Psoas muscle (tissue), 8 donors: ENCODE data around the gene SLC9A7. TPM values are rescaled to one million over a fixed set of nuclear protein-coding genes. Genes with fewer than 3 reads are reported as not detected.

Experiments used
- ATAC-seq, 4 donors: fragments of 200-7000 bp; cut with Tn5 transposase; one replicate each; pipeline ENCODE4 v1.9.1; 2020; ENCODE audit warnings: moderate library complexity in 3 of 4, mild to moderate bottlenecking in 2 of 4
- DNase-seq, 2 donors: peaks; one replicate each; pipeline ENCODE4 v3.0.0-alpha.2; 2020
- H3K27ac ChIP-seq: fragments of 200-600 bp; one replicate; pipeline ENCODE4 v1.8.0; 2022
- H3K27me3 ChIP-seq, 3 donors: fragments of 200-600 bp in 1 of 3; one replicate each; pipeline versions ENCODE4 v1.6.1 to v1.8.0; 2013 to 2022; ENCODE audit warnings: low read length in 2 of 3, mild to moderate bottlenecking in 2 of 3, moderate library complexity in 1 of 3; ENCODE audit not compliant: insufficient read depth in 3 of 3
- H3K36me3 ChIP-seq, 2 donors: fragments of 200-600 bp in 1 of 2; one replicate each; pipeline versions ENCODE4 v1.6.1 to v1.8.0; 2013 to 2022; ENCODE audit warnings: low read depth in 1 of 2, mild to moderate bottlenecking in 1 of 2, moderate library complexity in 1 of 2; ENCODE audit not compliant: insufficient read depth in 1 of 2
- H3K4me1 ChIP-seq: fragments of 200-600 bp; one replicate; pipeline ENCODE4 v1.8.0; 2022
- H3K4me3 ChIP-seq: fragments of 200-600 bp; one replicate; pipeline ENCODE4 v1.8.0; 2022; ENCODE audit warnings: mild to moderate bottlenecking
- H3K9me3 ChIP-seq: fragments of 200-600 bp; one replicate; pipeline ENCODE4 v1.8.0; 2022
- CTCF ChIP-seq: fragments of 200-600 bp; IDR thresholded peaks from one replicate; pipeline ENCODE4 v1.8.0; 2022; ENCODE audit warnings: antibody characterized with exemption
- WGBS, 3 donors: extraction: QIAGEN DNeasy Blood & Tissue Kit; methylation state at CpG; one replicate each; pipeline versions ENCODE4 v1.1.6 to v1.1.7; 2013; 5-methylcytosine and 5-hydroxymethylcytosine counted together
- intact Hi-C, 2 donors: fragments of 100-400 bp; cut with DNase I; formaldehyde crosslinking; loops; one replicate each; pipeline versions ENCODE4 v1.11.0 to v1.14.2; 2022
- polyA plus RNA-seq, 3 donors: library from polyadenylated mRNA; stranded (reverse); fragments of 200-250 nt; gene quantifications; one replicate each; pipeline ENCODE4 v1.2.3, GENCODE V29; 2013
- total RNA-seq, 4 donors: library from RNA; stranded (reverse); fragmentation: NEBNext Ultra II Directional in 2 of 4; extraction: Animal tissue kit (Norgen Biotek cat#: 25700) in 2 of 4; gene quantifications; one replicate each; pipeline versions ENCODE4 v1.2.1 to v1.2.4, GENCODE V29; 2021 to 2023
- donor health status: healthy with polysubstance abuse.
- donor health status: DM: no; HTN: no; CAD: no; lungs with moderate emphysema.
- donor health status: Bipolar disorder and iron deficiency.
- donor health status: healthy.
- donor health status: DM: yes; HTN: yes; CAD: no.
- donor health status: DM: no; HTN: no; CAD: no.
- donor health status: DM: no; HTN: no; CAD: no.
- donor health status: DM: yes; HTN: yes; CAD: no.

Gene SLC9A7
- total and polyA plus RNA-seq, 7 donors = 1.5 to 14.0 (median 8.2) TPM

GRCh38 chrX:46577221-46578005, 181.5 kb downstream of the SLC9A7 start:
- H3K9me3 ChIP-seq = no peaks in the 10 kb centered on the region
- intact Hi-C loops = loop anchor here in 1 of 2 donors (10.0 kb wide), 1 partner anchor 217 kb away; no protein-coding TSS in a partner anchor
- no peaks in the 10 kb centered on the region for H3K36me3 ChIP-seq
- H3K27me3 ChIP-seq = peaks cover 0 to 42% (median 0%) of the 10 kb centered on the region in 3 donors
- no peak for ATAC-seq
- DNase-seq = no peak
- H3K27ac ChIP-seq = no peak overlapping the region
- TF ChIP-seq CTCF = no peak
- WGBS, 3 donors = 49 to 59% (median 54%) methylated on average over 7 of the region's 7 CpGs
- H3K4me3 ChIP-seq = peak overlapping the region; percentile 66
- H3K4me1 ChIP-seq = no peaks in the 10 kb centered on the region

GRCh38 chrX:46576458-46576857, 182.5 kb downstream of the SLC9A7 start:
- WGBS, 3 donors = 36 to 42% (median 37%) methylated on average over 3 of the region's 3 CpGs
- no peaks in the 10 kb centered on the region for H3K36me3 ChIP-seq
- intact Hi-C loops = loop anchor here in 1 of 2 donors (10.0 kb wide), 1 partner anchor 218 kb away; no protein-coding TSS in a partner anchor
- no peaks in the 10 kb centered on the region for H3K4me1 ChIP-seq
- ATAC-seq = no peak
- no peak overlapping the region for H3K27ac ChIP-seq
- TF ChIP-seq CTCF = no peak
- peaks cover 0 to 51% (median 0%) of the 10 kb centered on the region in 3 donors for H3K27me3 ChIP-seq
- no peak for DNase-seq
- peak overlapping the region; percentile 66 for H3K4me3 ChIP-seq
- H3K9me3 ChIP-seq = no peaks in the 10 kb centered on the region

- Histone ChIP-seq H3K27me3 (peaks cover 0 to 51% (median 0%) of the 10 kb centered on the region in 3 donors), H3K36me3 (no peaks in the 10 kb centered on the region), H3K27ac (no peak overlapping the region), H3K4me1 (no peaks in the 10 kb centered on the region), H3K4me3 (peak overlapping the region; percentile 66), H3K9me3 (no peaks in the 10 kb centered on the region)
- WGBS, 3 donors = 14 to 24% (median 21%) methylated on average over 6 of the region's 6 CpGs
- intact Hi-C loops = loop anchor here in 1 of 2 donors (10.0 kb wide), 1 partner anchor 219 kb away; no protein-coding TSS in a partner anchor
- DNase-seq (peak; percentile 33 to 59), ATAC-seq (peak in 2 of 4 donors; percentile 41 to 47)
- no peak for TF ChIP-seq CTCF
Measured at GRCh38 chrX:46575991-46576392, 182.9 kb downstream of the SLC9A7 start.

- no peaks in the 10 kb centered on the region for H3K9me3 ChIP-seq
- H3K4me3 ChIP-seq = peak overlapping the region; percentile 66
- no peaks in the 10 kb centered on the region for H3K36me3 ChIP-seq
- H3K4me1 ChIP-seq = no peaks in the 10 kb centered on the region
- peaks cover 0 to 51% (median 0%) of the 10 kb centered on the region in 3 donors for H3K27me3 ChIP-seq
- DNase-seq = no peak
- intact Hi-C loops = loop anchor here in 1 of 2 donors (10.0 kb wide), 1 partner anchor 219 kb away; no protein-coding TSS in a partner anchor
- H3K27ac ChIP-seq = no peak overlapping the region
- WGBS, 3 donors = 10 to 53% (median 11%) methylated on average over 6 of the region's 6 CpGs
- no peak for TF ChIP-seq CTCF
- no peak for ATAC-seq
Measured at GRCh38 chrX:46575586-46575985, 183.3 kb downstream of the SLC9A7 start.
